SK-N-SH treated with all-trans-retinoic acid at 6 μM for 48 hours (cell line): Measurements from ENCODE around the gene ZFYVE19.

Experiments
- CREB5 ChIP-seq: fragments of 250-450 bp; sonication (Bioruptor Pico); IDR thresholded peaks from 2 replicates; pipeline ENCODE4 v1.5.1; 2020; ENCODE audit warnings: low read depth, mild to moderate bottlenecking, moderate library complexity
- POU6F1 ChIP-seq: fragments of 250-450 bp; sonication (Bioruptor Pico); IDR thresholded peaks from 2 replicates; pipeline ENCODE4 v1.8.0; 2021; ENCODE audit warnings: low read depth, mild to moderate bottlenecking, moderate library complexity, borderline replicate concordance

DNA sequence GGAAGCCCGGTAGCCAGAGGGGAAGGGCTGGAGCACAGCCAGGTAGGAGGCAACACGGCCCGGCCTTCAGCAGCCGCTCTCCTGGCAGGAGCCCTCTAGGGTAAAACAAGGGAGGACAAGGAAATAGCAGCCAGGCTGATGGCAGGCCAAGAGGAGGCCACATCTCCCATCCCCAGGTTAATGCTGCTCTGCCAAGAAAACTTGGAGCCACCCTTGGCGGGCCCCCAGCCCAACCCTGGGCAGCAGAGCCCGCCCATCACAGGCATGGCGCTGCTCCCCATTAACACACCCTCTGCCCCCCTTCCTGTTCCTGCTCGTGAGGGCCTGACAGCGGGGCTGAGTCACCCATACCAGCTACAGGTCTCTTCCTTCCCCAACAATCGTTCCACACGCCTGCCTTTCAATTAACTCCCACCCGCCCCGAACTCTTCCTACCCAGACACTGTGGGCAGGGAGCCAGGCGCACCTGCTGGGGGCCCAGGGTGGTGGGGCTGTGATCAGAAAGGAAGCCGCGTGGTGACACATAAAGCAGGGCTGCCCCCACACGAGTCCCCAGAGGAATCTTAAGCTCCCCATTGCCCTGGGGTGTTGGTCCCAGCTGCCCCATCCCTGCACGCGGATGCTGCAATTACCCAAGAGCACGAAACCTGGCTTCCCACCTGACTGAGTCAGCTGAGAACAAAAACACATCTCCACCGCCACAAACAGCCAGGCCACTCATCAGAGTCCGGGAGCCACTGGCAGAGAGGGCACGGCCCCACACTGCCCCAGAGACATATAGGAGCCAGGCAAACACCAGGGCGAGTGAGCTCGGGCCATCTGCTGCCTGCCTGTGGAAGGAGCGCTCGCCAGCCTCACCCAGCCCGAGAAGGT, 37.4 kb upstream of the ZFYVE19 start, which contains the start of gene C15orf62:
- TF ChIP-seq POU6F1 (CRISPR knock-in tag) (no peak), CREB5 (CRISPR knock-in tag) (no peak)
